IPS DF 19.7 (cell line): Measurements from ENCODE around the gene DHX15.
A peak's percentile ranks its signal among the peaks of the same experiment; 100 is the strongest.

Experiments
- DNase-seq: peaks from one replicate; pipeline ENCODE4 v3.0.0-alpha.2; 2013; ENCODE audit warnings: low read depth, low spot score

The DHX15 gene

GRCh38 chr4:24584211-24584850 lies at the start of gene DHX15:
TSS of gene DHX15 (minus strand) at chr4:24584554. CDS start at chr4:24584393, 161 bp downstream.
- DNase-seq, result peak; percentile 92

- DNase-seq, result no peak
Observed at GRCh38 chr4:24632011-24632410, 47.7 kb upstream of the DHX15 start.

- no peak for DNase-seq
Observed at GRCh38 chr4:24630937-24631336, 46.6 kb upstream of the DHX15 start.

GRCh38 chr4:24625091-24625490 lies 40.7 kb upstream of the DHX15 start:
- no peak for DNase-seq

DNA sequence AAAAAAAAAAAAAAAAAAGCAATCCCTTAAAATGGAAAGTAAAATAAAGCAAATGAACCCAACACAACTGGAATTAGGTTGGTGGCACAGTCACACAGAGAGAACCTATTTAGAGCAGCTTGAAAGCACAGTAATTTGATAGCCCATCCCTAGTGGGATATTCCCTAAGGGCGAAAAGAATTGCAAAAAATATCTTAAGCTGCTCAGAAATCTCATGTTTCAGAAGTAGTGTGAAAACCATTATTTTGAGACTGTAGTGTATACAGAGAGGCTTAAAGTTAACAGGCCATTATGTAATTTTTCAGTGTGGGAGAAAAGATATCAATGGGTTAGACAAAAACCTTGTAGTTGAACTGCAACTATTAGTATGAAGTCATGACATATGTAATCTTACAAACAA lies 40.0 kb upstream of the DHX15 start:
- DNase-seq, result no peak

GRCh38 chr4:24622146-24622834 lies 37.9 kb upstream of the DHX15 start:
- DNase-seq, result no peak

DNA sequence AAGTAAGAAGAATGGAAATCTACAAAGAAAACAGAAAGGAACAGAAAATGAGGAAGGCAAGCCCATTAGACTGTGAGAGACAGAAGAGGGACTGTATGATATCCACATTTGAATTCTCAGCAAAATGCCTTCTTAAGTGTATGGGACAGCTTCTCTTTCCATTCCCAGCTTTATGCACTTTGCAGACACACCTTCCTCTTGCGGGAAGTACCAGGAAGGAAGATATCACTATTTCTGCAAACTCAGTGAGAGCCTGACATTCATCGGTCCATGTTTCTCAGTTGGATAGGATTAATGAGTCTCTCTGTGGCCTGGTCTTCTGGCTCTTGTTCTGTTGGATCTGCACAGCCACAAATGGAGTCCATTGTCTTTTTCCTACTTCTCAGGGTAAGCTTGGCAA lies 31.6 kb upstream of the DHX15 start:
- no peak for DNase-seq

GRCh38 chr4:24614881-24615280 lies 30.5 kb upstream of the DHX15 start:
- no peak for DNase-seq

DNA sequence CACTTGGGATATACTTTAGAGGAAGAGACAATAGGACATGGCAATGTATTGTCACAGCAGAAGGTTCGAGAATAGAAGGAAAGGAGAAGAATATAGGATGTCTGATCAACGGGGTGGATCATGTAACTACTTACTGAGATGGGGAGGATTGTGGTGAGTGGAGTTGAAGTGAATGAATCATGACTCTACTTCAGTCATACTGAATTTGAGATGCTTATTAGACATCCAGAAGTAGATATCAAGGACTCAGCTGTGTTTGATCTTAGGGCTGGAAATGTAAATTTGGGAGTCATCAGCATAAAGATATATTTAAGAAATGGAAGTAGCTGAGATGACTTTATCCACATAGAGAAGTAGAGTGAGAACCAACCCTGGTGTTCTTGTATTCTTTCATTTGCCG lies 29.1 kb upstream of the DHX15 start:
- no peak for DNase-seq

DNA sequence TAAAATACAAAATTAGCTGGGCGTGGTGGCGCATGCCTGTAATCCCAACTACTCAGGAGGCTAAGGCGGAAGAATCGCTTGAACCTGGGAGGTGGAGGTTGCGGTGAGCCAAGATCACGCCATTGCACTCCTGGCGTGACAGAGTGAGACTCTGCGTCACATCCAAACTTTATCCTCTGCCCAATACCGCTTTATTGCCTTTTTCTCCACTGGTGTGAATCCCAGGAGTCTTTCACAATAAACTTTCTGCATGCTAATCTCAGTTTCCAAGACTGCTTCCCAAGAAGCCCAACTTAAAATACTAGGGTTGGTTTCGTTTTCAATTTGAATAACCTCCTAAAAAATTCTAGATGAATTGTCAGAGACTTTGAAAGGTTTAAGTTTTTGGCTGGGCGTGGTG lies 27.2 kb upstream of the DHX15 start:
- DNase-seq, result no peak

GRCh38 chr4:24607334-24607733 lies 23.0 kb upstream of the DHX15 start:
- DNase-seq, result no peak

GRCh38 chr4:24605216-24605615 lies 20.9 kb upstream of the DHX15 start:
- no peak for DNase-seq

DNA sequence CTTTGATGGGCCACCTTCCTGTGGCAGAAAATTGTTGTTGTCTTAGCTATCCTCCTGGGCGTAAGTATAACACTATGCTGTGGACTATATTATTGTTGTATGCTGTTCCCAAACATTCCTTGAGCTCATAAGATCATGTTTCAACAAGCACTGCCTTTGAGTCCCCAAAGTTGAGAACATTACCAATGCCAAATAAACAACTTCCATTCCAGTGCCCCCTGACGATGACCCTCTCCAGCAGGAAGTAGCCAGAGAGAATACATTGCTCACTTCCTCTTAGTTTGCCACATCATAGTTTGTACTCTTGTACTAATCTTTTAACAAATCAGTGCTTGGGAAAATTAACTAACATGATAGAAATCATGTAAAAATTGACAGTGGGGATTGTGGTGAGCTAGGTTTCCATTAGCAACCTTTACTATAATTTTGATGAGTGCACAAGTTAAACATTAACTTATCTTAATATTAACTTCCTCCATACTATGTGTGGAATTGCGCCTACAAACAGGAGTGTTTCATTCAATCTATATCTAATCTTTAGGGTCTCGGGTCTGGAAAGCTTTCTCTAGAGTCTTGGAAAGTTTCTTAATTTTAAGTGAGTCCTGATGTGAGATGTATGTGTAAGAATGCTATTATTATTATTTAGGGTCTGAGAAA lies 20.3 kb upstream of the DHX15 start:
- no peak for DNase-seq

GRCh38 chr4:24603343-24603742 lies 19.0 kb upstream of the DHX15 start:
- no peak for DNase-seq

DNA sequence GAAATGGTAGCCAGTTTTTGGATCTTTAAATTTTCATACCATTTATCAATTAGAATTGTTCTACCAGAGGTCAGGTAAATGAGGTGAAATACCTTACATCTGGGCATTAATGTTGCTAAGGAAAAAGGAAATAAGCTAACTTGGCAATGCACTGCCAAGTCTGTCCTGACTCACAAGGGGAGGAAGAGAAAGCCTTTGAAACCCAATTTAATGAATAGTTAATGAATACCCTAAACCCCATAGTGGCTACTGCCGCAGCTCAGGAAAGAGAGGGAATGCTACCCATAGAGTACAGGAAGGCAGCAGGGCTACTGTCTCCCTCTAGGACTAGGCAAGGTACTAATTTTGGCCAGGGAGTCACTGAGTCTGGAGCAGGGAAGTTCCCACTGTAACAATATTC lies 16.8 kb upstream of the DHX15 start:
- DNase-seq, result no peak

DNA sequence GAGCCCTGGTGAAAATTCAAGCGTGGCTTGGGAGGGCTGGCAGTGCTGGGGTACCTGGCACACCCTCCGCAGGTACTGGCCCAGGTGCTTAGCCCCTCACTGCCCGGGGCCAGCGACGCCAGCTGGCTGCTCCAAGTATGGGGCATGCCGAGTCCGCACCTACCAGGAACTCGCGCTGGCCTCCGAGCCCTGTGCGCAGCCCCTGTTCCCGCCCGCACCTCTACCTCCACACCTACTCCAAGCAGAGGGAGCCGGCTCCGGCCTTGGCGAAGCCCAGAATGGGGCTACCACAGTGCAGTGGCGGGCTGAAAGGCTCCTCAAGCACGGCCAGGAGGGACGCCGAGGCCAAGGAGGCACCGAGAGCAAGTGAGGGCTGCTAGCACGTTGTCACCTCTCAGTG lies 14.9 kb upstream of the DHX15 start:
- no peak for DNase-seq

DNA sequence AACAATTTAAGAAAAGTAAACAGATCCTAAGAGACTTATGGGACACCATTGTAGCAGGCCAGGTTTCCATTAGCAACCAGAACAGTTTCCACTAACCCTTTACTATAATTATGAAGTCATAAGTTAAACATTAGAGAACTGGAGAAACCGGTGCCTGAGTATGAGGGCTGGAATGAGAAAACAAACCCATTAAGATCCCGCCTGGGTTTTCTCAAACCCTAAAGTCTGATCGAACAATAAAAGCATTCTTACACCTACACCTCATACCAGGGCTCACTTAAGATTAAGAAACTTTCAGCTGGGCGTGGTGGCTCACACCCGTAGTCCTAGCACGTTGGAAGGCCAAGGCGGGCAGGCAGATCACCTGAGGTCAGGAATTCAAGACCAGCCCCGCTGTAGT lies 13.7 kb upstream of the DHX15 start:
- DNase-seq, result no peak

DNA sequence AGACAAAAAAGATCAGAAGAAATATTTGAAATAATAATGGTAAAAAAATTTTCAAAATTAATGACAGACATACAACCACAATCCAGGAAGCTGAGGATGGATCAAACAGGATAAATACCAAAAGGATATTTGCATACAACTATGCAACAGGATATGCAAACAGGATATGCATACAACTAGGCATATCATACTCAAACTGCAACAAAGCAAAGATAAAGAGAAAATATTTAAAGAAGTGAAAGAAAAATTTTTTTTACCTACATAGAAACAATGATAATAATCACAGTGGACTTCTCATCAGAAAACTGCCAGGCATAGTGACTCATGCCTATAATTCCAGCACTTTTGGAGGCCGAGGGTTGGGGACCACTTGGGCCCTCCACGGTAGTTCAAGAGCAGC lies 11.3 kb upstream of the DHX15 start:
- DNase-seq, result no peak

GRCh38 chr4:24594887-24595286 lies 10.5 kb upstream of the DHX15 start:
- no peak for DNase-seq

DNA sequence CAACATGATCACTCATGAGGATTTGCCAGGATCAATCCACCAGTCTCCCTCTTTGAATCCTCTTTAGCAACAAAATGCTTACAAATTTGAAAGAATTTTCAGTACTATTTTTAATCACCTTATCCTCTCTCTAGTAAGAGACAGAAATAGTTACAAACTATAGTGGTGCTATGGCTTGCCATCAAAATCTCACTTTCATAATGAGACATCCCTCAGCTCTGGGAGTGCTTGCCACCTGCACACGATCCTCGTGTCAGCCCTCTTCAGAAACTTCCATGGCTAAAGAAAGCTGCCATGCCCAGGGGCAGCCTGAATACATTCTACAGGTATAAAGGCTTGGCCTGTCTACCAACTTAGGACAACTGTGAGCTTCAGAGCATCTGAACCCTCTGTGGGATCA lies 5.1 kb upstream of the DHX15 start:
- DNase-seq, result no peak

DNA sequence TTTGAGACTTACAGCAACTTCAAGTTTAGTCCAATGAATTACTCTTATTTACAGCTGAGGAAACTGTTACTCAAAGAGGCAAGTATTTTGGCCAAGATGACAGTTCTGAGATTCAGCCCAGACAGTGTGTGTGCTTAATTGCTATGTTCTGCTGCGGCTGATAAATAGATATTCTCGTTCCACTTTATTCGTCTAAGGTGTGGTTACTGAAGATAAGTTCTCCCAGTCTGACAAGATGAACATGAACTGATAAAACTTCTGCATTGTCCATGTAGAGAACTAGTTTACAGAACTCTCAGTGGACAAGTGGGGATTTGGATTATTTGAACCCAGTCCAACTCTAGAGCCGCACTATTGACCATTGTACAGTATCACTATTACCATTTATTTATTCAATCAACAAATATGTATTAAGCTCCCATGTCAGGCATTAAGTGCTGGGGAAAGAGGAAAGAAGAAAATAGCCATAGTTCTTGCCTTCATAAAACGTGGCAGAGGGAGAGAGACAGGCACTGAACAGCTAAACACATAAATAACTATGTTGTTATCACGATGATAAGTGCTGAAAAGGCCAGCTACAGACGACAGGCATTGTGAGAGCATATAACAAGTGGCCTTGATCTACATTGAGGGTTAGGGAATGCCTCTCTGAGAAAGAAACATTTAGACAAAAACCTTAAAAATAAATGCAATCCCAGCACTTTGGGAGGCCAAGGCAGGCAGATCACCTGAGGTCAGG lies 4.0 kb upstream of the DHX15 start:
- no peak for DNase-seq

- DNase-seq, result peak; percentile 17
Observed at GRCh38 chr4:24583451-24584210, 723 bp downstream of the DHX15 start.
